ENCODE results near the gene VIM. TPM values are rescaled to one million over a fixed set of nuclear protein-coding genes. Genes with fewer than 3 reads are reported as not detected.

The VIM gene
- total and polyA plus RNA-seq, 2 of the 4 experiments (the other 2 are of a cell fraction) = 4,502 to 6,735 TPM

DNA sequence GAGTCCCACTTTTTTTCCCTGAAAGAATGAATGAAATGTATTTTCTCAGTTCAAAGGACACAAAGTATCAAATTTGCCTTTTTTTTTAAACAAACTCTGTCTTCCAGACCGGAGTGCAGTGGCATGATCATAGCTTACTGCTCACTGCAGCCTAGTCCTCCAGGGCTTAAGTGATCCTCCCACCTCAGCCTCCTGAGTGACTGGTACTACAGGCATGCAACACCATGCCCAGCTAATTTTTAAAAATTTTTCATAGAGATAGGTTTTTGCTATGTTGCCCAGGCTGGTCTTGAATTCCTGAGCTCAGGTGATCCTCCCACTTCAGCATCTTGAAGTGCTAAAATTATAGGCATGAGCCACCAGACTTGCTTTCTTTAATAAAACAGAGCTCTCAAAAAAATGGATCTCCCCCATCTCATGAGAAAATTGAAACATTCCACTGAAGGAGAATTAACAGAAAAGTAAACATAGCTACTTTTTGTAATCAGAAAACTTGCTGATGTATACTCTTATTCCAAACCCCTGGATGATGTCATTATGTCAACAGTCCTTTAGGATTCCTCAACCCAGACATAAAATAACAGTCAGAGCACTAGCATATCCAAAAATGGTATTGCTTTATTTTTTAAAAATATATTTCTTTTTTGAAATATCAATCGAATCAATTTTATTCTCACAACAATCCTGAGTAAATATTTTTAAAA, 14.2 kb upstream of the VIM start:
- Histone ChIP-seq H3K36me3 (ENCODE audit: control insufficient read depth, insufficient read depth, low read length) (no peaks in the 10 kb centered on the region), H2AK9ac (replicated peaks; ENCODE audit: low read depth, low read length, poor library complexity) (no peak overlapping the region), H3K27ac (ENCODE audit: insufficient read depth, low read length) (peak overlapping the region; percentile 93), H3K4me3 (ENCODE audit: insufficient read depth, low read depth, low read length) (no peak overlapping the region), H3K9ac (ENCODE audit: low read depth, low read length) (no peak overlapping the region), H3K4me1 (ENCODE audit: control insufficient read depth, insufficient read depth, low read length) (peaks cover 25% of the 10 kb centered on the region), H2AFZ (replicated peaks; ENCODE audit: low read length, poor library complexity) (no peak overlapping the region), H3K14ac (replicated peaks; ENCODE audit: low read depth, low read length) (peak overlapping the region; percentile 84), H4K91ac (ENCODE audit: insufficient read depth, low read depth, low read length) (peak overlapping the region; percentile 35; the same call in 1 of the 2 replicates), H2BK20ac (ENCODE audit: low read depth, low read length) (peak overlapping the region; percentile 92), H3K4ac (ENCODE audit: low read depth, low read length) (peak overlapping the region; percentile 57), H4K8ac (ENCODE audit: low read depth in 2 of 2, low read length in 2 of 2) (peak overlapping the region; percentile 38 to 72; a peak in 3 of 4 replicates), H2AK5ac (ENCODE audit: low read depth, low read length) (peak overlapping the region; percentile 42), H3K9me3 (ENCODE audit: control insufficient read depth, insufficient read depth, low read length) (no peaks in the 10 kb centered on the region), H3K79me1 (ENCODE audit: low read depth in 1 of 2, low read length in 2 of 2) (peaks cover 7 to 47% of the 10 kb centered on the region in 2 experiments; a peak in 3 of 4 replicates), H3K4me2 (ENCODE audit: low read depth, low read length) (peak overlapping the region; percentile 2), H3K18ac (ENCODE audit: low read depth, low read length) (peak overlapping the region; percentile 64), H3K56ac (ENCODE audit: extremely low read depth, insufficient read depth, low read length) (peak overlapping the region; percentile 92; the same call in 1 of the 2 replicates), H2BK120ac (ENCODE audit: low read depth, low read length) (peak overlapping the region; percentile 69), H3K23ac (ENCODE audit: low read depth, low read length) (peak overlapping the region; percentile 62), H2BK5ac (ENCODE audit: low read depth, low read length, poor library complexity, severe bottlenecking) (peak overlapping the region; percentile 96), H4K5ac (ENCODE audit: low read depth, low read length) (peak overlapping the region; percentile 46), H4K20me1 (ENCODE audit: insufficient read depth, low read length) (no peaks in the 10 kb centered on the region), H3K9me1 (ENCODE audit: insufficient read depth, low read length) (peaks cover 9% of the 10 kb centered on the region), H3K27me3 (ENCODE audit: control insufficient read depth, insufficient read depth, low read length) (no peaks in the 10 kb centered on the region), H2BK15ac (ENCODE audit: low read depth, low read length) (peak overlapping the region; percentile 80)
- ATAC-seq (ENCODE audit: low read depth) (peak; percentile 50), DNase-seq (peak; percentile 83)
- CTCF ChIA-PET = interaction anchor here (0.7 to 1.0 kb wide), 3 partner anchors 13 to 371 kb away, joined by 3 to 4 read pairs (median 3); partner anchors contain the start of gene TRDMT1
- in situ Hi-C loops (cut with MboI; ENCODE audit: low sequenced_read_pairs) = no loop called here
- intact Hi-C loops (cut with micrococcal nuclease) = loop anchor here (2.0 kb wide), 1 partner anchor 15 kb away; the partner anchor contains the start of gene VIM
- WGBS, 2 experiments (ENCODE audit: extremely low coverage in 2 of 2, insufficient read length in 1 of 2) = no CpG with 5 or more reads among the region's 2 CpGs
- dilution Hi-C loops (cut with HindIII; ENCODE audit: low sequenced_read_pairs, unreplicated experiment) = no loop called here
- POLR2A ChIA-PET (ENCODE audit: unreplicated experiment) = interaction anchor here (0.7 to 2.0 kb wide), 3 partner anchors 16 to 153 kb away, joined by 3 to 25 read pairs (median 6); no protein-coding TSS in a partner anchor
- TF ChIP-seq, protein P1, sequence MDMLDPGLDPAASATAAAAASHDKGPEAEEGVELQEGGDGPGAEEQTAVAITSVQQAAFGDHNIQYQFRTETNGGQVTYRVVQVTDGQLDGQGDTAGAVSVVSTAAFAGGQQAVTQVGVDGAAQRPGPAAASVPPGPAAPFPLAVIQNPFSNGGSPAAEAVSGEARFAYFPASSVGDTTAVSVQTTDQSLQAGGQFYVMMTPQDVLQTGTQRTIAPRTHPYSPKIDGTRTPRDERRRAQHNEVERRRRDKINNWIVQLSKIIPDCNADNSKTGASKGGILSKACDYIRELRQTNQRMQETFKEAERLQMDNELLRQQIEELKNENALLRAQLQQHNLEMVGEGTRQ (IDR thresholded peaks at IDR 0.05; ENCODE audit: low read depth, low read length) = no peak
- TF ChIP-seq MAFK (IDR thresholded peaks at IDR 0.05; ENCODE audit: low read depth, low read length) (peak; percentile 79), CEBPB (IDR thresholded peaks at IDR 0.05; ENCODE audit: low read depth, low read length) (peak; percentile 36), MAZ (IDR thresholded peaks at IDR 0.05; ENCODE audit: borderline replicate concordance, low read depth, low read length) (no peak), BHLHE40 (IDR thresholded peaks at IDR 0.05; ENCODE audit: low read depth, low read length) (peak; percentile 45; the same call in 1 of the 2 replicates)
- BruUV-seq (replicated peaks) = no TSS peak

Measured in IMR-90 (cell line).